GM18519 (cell line): ENCODE results near the gene TAF15.

Experiments
- ATAC-seq: cut with Tn5 transposase; IDR thresholded peaks from one replicate; pipeline ENCODE4 v1.9.1; 2021; ENCODE audit warnings: mild to moderate bottlenecking, moderate library complexity; ENCODE audit not compliant: unreplicated experiment, low FRiP score

TAF15 gene

DNA sequence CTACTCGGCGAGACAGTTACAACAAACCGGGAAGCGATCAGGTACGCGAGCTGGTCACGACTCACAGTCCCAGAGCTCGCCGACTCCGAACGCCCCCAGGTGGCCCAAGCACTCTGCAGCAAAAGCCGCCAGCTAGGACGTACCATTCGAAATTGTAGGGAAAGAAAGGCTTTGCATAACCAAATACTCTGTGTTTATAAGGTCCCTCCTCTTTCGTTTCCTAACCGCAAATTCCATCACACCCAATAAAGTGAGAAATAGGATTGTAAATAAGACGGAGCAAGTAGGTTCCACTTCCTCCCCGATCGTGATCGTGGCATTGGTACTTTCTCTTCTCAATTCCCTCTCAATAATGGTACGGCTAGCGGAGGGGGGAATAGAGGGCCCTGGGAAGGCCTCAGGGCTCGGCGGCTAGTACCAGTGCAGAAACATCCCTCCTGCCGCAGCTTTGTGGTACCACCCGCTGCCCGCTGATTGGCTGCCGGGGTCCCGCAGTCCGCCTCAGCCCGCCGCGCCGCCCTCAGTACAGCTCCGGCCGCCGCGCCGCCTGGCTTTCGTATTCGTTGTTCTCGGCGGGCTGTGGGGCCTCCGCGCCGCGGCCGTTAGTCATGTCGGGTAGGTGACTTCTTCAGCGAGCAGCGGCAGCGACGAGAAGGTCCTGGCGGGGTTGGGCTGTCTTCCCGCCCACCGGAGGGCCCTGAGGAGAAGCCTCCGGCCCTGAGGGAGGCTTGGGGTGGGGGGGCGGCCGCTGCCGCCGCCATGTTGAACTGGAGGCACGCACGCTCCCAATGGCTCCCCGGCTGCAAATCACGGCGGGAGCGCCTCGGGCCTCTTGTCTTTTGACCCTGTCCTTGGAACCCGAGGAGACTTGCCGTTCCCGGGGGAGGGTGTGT lies at the start of gene TAF15:
Gene TAF15, plus strand, starts transcription at position 523 of the 893 bp plus-strand sequence. Its CDS starts 86 bp downstream, at position 609.
- peak; percentile 66 for ATAC-seq

DNA sequence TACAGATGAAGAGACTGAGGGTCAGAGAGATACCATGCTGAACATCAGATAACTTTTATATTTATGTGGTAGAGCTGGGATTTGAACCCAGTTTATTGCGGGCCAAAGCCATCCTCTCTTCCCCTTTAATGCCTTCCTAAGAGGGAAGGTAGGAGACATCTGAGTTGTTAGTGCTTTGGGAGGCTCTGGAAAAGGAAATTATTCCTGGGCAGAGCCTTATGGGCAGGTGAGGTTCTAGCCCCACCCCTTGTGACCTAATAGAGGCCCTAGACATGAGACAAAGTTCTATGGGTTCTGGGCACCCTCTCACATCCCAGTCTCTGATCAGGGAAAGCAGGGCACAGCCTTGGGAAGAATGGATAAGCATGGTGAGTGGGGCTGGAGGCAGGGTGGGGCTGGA lies 48.7 kb upstream of the TAF15 start, which contains the start of gene C17orf50:
Gene C17orf50, plus strand, starts transcription at position 301 of the 400 bp plus-strand sequence. Its CDS starts 55 bp downstream, at position 356.
- ATAC-seq: no peak

DNA sequence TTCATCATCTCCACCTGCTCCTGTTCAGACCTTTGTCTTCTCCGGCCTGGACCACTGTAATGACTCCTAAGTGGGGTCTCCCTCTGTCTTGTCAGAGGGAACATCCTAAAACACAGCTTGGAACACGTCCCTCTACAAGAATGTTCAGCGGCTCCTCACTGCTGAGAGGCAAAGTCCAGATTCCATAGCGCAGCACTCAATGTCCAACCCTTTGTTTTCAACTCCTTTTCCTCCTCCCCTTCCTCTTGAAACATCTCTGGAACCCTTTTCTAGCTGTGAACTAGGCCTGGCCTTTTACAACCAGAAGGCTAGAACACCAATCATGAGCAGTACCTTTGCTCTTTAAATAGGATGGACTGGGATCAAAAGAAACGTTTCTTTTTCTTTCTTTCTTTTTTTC lies 47.7 kb upstream of the TAF15 start:
- ATAC-seq: no peak

DNA sequence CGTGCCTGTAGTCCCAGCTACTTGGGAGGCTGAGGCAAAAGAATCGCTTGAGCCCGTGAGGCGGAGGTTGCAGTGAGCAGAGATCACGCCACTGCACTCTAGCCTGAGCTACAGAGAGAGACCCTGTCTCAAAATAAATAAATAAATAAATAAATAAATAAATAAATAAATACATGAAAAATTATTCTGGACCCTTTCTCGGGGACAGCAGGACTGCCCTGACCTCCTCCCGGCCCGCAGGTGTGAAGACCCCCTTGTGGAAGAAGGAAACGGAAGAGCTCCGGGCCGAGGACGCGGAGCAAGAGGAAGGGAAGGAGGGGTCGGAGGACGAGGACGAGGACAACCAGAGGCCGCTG lies 45.5 kb upstream of the TAF15 start:
- no peak for ATAC-seq

DNA sequence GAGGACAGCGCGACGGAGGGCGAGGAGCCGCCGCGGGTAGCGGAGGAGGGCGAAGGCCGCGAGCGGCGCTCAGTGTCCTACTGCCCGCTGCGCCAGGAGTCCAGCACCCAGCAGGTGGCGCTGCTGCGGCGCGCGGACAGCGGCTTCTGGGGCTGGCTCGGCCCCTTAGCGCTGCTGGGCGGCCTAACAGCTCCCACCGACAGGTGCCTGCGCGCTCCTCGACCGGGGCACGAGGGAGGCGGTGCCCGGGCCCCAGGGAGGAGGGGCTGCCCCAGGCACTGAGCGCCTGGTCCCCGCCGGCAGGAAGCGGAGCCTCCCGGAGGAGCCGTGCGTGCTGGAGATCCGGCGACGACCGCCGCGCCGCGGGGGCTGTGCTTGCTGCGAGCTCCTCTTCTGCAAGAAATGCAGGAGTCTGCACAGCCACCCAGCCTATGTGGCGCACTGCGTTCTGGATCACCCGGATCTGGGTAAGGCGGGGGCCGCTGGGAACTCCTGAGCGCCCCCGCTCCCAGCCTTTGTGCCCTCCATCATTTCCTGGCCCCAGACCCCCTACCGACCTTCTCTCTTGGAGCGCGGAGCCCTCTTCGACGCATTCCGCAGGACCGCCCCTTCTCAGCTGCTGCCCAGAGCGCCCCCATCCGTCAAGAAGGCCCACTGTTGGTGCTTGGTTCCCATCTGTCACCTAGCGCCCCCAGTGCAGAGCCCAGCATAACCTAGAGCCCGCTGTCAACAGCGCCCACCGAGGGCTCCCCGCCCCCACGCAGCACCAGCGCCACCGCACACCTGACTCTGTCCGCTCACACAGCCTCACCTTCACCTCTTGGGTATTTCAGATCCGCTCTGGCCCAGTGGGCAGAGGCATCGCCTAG lies 44.9 kb upstream of the TAF15 start:
- ATAC-seq: peak; percentile 62

DNA sequence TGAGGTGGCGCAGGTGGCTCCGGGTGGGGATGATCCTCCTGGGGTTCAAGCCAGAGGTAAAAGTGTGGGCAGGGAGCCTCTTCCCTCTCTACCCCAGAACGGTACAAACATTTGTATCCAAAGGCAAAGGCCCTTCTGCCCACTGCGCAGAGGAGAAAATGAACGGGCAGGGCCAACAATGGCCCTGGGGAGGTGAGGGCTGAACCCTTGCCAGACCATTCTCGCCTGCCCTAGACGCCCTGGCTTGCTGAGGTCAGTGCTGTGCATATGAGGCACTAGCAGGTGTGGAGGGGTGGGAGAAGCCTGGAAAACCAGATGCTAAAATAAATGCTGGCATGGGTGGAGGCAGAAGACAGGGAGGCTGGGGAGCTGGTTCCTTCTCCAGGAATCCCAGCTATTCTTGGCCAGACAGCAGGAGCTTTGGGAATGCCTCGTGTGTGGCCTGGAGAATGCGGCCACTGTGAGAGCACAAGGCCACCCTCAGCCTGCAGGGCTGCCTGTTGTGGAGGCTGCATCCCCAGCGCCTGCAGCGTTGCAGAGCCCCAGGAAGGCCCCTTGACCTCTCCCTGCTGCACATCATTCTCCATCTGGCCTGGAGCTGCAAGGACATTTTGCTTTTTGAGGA lies 44.1 kb upstream of the TAF15 start:
- ATAC-seq: no peak

DNA sequence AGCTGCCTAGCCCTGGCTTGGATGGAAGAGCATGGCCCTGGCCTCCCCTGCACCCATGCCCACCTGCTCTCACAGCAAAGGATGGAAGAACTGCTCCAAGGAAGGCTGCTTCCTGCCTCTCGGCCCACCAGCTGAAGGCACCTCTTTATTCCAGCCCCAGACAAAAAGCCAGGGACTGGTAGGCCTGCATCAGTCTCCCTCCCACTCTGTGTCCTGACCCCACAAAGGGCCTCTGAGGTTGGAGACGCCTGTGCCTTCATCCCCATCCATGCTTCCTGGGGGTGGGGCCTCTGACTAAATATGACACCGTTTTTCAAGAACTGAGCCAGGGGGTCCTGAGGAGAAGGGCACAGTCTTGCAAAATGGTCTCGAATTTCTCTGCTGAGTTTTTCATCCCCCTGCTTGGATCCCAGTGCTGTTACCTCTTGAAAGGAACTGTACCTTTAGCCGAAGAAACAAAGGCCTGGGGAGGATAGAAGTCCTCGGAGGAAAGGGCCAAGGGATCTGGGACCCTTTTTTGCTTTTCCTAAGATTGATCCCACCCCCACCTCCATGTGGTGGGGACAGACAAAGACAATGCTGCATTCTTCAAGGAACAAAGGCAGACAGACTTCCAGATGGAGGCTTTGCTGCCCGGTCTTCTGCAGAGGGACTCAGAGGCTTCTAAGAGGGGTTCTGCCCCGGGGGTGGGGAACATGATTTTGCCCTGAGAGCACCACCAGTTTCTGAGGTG lies 43.4 kb upstream of the TAF15 start:
- ATAC-seq: no peak

DNA sequence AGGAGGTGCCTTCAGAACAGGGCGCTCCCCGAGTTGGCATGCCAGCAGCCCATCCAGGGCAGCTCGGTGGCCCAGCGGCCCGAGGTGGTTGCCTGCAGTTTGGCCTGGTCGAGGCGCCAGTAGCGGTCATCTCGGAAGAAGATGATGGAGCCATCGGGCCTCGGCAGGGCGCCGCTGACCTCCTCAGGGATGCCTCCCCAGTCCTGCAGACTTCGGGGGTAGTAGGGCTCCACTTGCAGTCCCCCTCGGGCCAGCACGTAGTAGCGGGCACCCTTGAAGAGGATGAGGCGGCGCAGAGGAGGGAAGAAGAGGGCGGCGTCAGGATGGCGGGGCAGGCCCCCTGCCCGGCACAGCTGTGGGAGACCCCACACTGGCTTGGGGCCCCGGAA lies 42.8 kb upstream of the TAF15 start:
- no peak for ATAC-seq

DNA sequence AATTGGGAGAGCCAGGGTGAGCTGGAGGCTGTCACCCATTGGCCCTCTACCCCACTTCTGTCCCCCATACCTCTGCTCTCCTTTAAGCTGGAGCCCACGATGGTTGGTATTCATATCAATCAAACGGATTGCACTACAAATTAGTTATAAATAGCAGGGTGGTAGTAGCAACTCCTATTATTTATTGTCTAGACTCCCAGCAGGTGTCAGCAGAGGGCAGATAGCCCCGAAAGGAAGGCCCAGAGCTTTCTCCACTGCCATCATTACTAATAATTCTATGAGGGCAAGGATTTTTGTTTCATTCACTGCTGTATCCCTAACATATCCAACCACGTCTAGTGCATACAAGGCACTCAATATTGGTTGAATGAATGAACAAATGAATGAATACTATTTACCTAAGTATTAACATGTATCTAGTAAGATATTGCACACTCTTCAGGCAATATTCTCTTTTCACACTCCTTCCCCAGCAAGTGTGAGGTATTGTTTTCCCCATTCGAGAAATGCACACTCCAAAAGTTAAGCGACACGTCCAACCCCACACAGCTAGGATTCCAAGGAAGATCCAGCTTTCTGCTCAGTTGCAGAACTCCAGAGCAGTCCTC lies 42.3 kb upstream of the TAF15 start:
- no peak for ATAC-seq

DNA sequence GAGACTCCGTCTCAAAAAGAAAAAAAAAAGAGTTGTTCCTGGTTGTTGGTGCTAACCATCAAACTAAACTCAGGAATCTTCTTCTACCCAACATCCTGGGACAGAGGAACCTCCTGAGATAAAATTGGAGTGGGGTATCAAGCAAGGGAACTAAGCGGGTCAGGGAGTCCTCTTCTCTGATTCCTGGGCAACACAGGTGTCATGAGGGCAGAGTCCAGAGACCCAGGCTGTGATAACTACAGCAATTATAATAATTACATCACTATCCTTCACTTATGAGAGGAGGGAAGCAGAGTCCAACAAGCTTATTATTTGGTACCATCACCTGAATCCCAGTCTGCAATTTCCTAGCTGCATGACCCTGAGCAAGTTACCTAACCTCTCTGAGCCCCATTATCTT lies 40.5 kb upstream of the TAF15 start:
- no peak for ATAC-seq

DNA sequence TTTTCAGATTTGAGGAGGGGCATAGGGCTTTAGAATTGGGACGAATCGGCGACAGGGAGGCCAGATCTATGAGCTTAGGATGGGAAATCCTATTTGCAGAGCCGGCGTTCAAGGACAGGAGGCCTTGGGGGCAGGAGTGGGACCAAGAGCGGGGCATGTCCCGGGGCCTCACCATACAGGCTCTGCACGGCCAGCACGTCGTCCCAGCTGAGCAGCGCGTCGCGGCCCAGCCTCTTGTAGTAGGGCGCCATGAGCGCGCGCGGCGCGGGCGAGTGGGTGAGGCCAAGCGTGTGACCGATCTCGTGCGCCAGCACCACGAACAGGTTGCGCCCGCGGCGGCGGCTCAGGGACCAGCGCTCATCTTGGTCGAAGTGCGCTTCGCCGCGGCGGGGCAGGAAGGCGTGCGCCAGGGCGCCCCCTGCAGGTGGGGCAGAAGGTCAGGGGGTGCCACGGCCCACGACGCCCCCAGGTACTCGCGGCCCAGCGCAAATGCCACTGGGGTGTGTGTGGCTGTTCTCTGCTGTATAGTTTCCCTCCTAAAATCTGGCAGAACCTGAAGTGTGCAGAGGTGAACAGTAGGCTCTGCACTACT lies 39.3 kb upstream of the TAF15 start:
- ATAC-seq: no peak

DNA sequence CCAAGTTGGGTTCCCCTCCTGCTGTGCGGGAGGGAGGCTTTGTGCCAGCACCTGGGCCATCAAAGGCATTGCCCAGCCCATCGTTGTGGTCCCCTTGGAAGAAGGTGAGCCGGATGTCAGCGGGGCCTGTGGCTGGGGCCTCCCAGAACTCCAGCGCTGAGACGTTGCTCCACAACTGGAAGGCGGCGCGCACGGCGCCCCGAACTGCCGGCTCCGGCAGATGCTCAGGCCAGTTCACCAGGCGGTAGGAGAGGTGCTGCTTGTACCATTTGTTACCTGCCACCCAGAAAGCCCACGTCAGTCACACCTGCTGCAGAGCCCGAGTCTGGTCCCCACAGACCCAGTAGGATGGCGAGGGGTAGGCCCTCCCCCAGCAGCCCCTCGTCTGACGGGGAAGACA lies 36.2 kb upstream of the TAF15 start:
- ATAC-seq: no peak

DNA sequence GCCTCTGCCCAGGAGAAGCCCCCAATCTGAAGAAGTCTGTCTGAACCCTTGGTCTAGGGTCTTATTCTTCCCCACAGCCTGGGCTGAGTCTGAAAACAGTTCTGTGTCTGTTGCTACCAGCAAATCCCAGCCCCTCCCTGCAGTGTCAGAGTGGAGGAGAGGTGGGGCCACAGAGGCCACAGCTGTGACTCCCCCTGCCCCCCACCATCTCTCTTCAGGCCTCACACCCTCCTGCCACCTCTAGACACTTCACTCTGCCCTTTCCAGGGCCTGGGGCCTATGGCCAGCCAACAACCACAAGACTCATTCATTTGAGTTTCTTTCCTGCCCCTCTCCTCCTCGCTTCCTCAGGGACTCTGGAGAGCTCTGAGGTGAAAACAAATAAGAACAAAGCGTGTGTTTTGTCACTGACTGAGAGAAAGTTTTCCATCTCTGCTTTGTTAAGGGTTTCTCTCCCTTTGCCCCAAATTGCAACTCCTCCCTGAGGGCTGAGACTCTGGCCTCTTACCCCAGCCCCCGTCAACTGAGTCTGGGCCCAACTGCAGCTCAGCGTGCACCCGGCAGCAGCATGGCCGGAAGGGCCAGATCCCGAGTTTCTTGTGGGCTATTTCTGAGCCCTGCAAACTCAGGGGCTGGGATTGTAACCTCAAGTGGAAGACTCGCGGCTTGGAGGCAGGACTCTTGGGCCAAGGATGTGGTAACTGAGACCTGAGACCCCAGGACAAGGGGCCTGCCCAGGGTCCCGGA lies 35.4 kb upstream of the TAF15 start:
- ATAC-seq: no peak

DNA sequence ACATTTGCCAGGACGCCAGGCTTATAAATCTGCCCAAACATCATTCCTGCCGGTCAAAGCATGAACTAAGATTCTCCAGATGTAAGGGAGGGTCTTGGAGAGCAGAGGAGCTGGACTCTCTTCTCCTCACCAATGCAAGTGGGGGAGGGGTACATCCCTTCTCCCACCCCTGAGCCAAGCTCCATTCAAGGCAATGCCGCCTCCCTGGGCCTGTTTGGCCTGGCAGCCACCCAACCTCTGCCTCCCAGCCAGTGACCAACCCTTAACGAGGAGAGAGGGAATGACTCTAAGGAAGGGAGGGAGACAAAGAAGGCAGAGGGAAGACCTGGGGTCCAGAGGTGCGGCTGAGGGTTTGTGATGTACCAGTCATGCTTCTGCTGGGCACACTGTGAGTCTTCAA lies 34.8 kb upstream of the TAF15 start:
- no peak for ATAC-seq

DNA sequence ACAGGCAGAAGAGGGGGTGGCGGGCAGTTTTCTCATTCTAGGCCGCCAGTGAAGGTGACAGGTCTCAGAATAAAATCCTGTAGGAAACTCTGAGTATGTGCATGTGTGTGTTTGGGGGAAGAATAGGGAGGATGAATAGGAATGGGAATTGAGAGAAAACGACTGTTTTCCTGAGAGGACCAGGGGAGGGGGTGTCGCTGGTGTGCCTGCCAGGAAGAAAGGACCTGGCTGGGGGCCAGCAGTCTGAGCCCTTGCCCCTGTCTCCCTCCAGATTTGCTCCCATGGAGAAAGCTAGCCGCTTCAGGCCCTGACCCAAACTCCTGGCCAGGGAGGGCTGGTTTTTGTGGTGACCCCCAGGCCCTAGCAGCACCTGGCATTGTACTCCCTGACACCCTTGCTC lies 34.2 kb upstream of the TAF15 start:
- ATAC-seq: no peak

DNA sequence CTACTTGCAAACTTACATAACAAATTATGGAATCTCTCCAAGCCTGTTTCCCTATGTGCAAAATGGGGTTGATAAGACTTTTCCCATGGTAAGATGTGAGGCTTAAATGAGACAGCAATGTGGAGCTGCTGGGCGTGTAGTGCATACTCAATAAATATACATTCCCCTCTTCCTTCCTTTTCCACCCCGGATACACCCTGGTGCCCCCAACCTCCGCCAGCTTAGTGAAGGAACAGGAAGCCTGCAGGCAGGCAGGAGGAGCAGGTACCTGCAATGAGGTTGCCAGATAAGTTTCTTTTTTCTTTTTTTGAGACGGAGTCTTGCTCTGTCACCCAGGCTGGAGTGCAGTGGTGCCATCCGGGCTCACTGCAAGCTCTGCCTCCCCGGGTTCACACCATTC lies 33.7 kb upstream of the TAF15 start:
- ATAC-seq: no peak

DNA sequence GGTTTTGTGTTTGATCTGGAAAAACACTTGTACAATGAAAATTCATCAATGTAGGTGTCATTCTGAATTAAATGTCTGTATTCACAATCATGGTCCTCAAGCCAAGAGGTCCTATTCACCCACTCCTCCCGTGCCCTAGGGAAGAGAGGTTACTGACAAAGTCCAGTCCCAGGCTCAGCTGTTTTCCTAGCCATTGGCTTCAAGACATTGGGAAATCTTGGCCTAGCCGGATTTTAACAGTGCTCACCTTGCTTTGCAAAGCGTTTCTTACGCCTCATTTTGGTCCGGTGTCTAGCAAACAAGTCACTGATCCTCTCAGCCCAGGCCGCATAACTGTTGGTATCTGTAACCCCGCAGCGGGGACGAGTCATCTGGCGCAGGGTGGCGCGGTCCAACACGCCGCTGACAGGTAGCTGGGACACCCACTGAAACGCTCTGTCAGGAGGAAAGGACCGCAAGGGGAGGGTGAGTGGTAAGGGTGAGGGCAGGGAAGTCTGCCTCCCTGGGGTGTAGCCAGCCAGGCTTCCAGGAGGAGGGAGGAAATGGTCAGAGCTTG lies 30.6 kb upstream of the TAF15 start:
- no peak for ATAC-seq

DNA sequence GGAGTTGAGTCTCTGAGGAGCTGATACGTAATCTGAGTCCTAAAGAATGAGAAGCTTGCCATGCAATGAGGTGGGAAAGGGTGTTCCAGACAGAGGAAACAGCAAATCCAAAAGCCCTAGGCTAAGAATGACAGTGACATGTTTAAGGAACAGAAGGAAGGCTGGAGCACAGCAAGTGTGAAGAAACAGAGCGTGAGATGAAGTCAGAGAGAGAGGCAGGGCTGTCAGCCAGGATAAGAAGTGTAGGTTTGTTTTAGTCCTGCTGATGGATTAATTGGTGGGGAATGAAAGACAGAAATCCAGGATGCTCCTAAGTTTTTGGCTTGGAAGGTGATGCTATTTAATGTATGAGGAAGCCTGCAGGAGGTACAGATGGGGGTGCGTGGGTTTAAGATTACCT lies 28.3 kb upstream of the TAF15 start:
- ATAC-seq: no peak

DNA sequence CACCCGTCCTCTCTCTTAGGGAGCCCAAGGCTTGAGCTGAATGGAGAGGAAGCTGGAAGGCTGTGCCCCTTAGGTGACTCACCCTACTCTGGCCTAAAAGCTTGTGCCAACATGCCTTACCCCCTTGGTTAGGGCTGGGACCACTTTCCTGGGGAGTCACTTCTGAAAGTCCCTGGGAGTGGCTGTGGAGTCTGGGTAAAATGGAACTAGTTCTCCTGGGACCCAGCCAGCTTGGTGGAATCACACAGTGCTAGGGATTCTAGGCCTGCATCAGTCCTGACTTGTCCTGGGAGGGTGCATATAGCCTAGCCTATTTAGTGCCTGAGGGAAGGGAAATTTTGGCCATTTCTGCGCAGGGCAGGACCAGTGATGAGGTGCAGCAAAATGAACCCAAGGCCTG lies 24.4 kb upstream of the TAF15 start:
- no peak for ATAC-seq
